ENCODE measurements around the gene PCMTD2. TPM values are rescaled to one million over a fixed set of nuclear protein-coding genes. Genes with fewer than 3 reads are reported as not detected.

Gene PCMTD2
- total and polyA plus RNA-seq, 2 of the 8 experiments (the other 6 are each of a cell fraction or from before 2014, with no cell fraction given) = 21.4 to 55.1 TPM

GRCh38 chr20:64216910-64217309, 38.6 kb upstream of the PCMTD2 start:
- Histone ChIP-seq H2BK15ac (ENCODE audit: low read length) (no peak overlapping the region), H3K4me3 (ENCODE audit: extremely low read depth in 1 of 4, insufficient read depth in 2 of 4, low read depth in 3 of 4, low read length in 4 of 4) (no peak overlapping the region), H4K5ac (ENCODE audit: insufficient read length, low read depth, low read length) (no peak overlapping the region), H3K27ac (ENCODE audit: low read depth, low read length) (no peak overlapping the region), H3K9ac (replicated peaks in 1 of 4; ENCODE audit: extremely low read depth in 1 of 4, low read depth in 3 of 4, low read length in 3 of 4) (no peak overlapping the region), H4K8ac (ENCODE audit: extremely low read depth, insufficient read depth, low read length) (no peak overlapping the region; the same call in 1 of the 2 replicates), H4K20me1 (replicated peaks in 1 of 2; ENCODE audit: control insufficient read depth in 1 of 2, insufficient read depth in 2 of 2, low read length in 2 of 2) (no peaks in the 10 kb centered on the region), H2BK12ac (ENCODE audit: low read depth, low read length) (no peak overlapping the region), H3K23me2 (ENCODE audit: low read depth, low read length) (no peaks in the 10 kb centered on the region), H3K4ac (replicated peaks; ENCODE audit: insufficient read length, low read depth, low read length) (no peak overlapping the region), H4K91ac (replicated peaks; ENCODE audit: insufficient read length, low read length) (no peak overlapping the region), H2BK120ac (replicated peaks; ENCODE audit: low read depth, low read length) (no peak overlapping the region), H3K79me2 (ENCODE audit: control insufficient read depth in 1 of 2, insufficient read depth in 2 of 2, low read length in 2 of 2) (no peaks in the 10 kb centered on the region), H3K36me3 (ENCODE audit: control insufficient read depth in 2 of 4, insufficient read depth in 4 of 4, low read length in 3 of 4) (no peaks in the 10 kb centered on the region), H2AK5ac (ENCODE audit: low read depth, low read length) (no peak overlapping the region), H2BK5ac (ENCODE audit: low read depth, low read length) (no peak overlapping the region), H3K56ac (replicated peaks; ENCODE audit: insufficient read length, low read depth, low read length) (no peak overlapping the region), H3K9me3 (ENCODE audit: insufficient read depth in 2 of 2, low read depth in 1 of 2, low read length in 1 of 2) (no peaks in the 10 kb centered on the region), H3K79me1 (ENCODE audit: low read depth, low read length) (no peaks in the 10 kb centered on the region), H2BK20ac (ENCODE audit: low read length) (no peak overlapping the region), H3K4me1 (replicated peaks in 1 of 4; ENCODE audit: control insufficient read depth in 3 of 4, insufficient read depth in 4 of 4, low read length in 3 of 4) (no peaks in the 10 kb centered on the region; a peak in 1 of 7 replicates), H3K18ac (ENCODE audit: extremely low read depth, low read length) (no peak overlapping the region), H3K4me2 (ENCODE audit: insufficient read depth in 1 of 2, low read depth in 2 of 2, low read length in 2 of 2) (no peak overlapping the region), H2AFZ (ENCODE audit: low read length) (no peak overlapping the region), H3K14ac (ENCODE audit: insufficient read length) (no peak overlapping the region), H3K23ac (ENCODE audit: insufficient read length) (no peak overlapping the region), H3K27me3 (replicated peaks in 1 of 4; ENCODE audit: control insufficient read depth in 3 of 4, extremely low read depth in 1 of 4, insufficient read depth in 3 of 4, low read length in 3 of 4) (no peaks in the 10 kb centered on the region)
- ChIA-PET CTCF (ENCODE audit: partially characterized antibody) (interaction anchor here (0.9 kb wide), 1 partner anchor 45 kb away, joined by 3 read pairs; no protein-coding TSS in a partner anchor), POLR2A (ENCODE audit: partially characterized antibody) (no interaction called here)
- FAIRE-seq (no peak), DNase-seq (ENCODE audit: low read depth in 1 of 2, low spot score in 2 of 2) (no peak)
- WGBS, 2 experiments (ENCODE audit: extremely low coverage in 1 of 2, insufficient coverage in 1 of 2, insufficient read length in 1 of 2, insufficient replicate concordance in 2 of 2, low coverage in 1 of 2, low lambda C conversion rate in 2 of 2, missing lambda C conversion rate in 1 of 2) = 88% methylated on average over 11 of the region's 11 CpGs; no CpG with 5 or more reads in 1 of the 2 experiments
